Measurements from ENCODE around the gene CLASRP.

DNA sequence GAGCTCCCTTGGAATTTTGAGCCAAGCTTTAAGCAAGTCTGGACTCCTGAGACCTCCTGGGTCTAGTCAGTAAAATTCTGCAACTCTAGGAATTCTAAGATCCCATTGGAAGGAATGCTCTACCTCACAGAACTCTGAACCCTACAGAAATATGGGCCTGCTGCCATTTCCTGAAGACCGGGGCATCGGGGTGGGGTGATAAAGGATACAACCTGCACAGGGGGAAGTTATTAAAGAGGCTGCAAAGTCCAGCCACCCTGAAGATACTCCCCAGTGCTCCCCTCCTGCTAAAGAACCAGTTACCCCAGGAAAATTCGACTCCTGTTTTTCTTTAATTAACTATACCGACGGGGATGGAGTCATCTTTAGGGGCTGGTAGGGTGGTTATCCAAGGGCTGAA lies 51.8 kb downstream of the CLASRP start:
- TF ChIP-seq POLR2AphosphoS5 (IDR thresholded peaks at IDR 0.05; ENCODE audit: low read depth, low read length) (no peak), POLR2A (IDR thresholded peaks at IDR 0.05; ENCODE audit: low read depth, low read length) (no peak), TAF1 (IDR thresholded peaks at IDR 0.05; ENCODE audit: low read depth, low read length) (no peak), SPI1 (IDR thresholded peaks at IDR 0.05; ENCODE audit: low read depth, low read length) (no peak), PAX5 (IDR thresholded peaks at IDR 0.05; ENCODE audit: insufficient read depth, low read length, severe bottlenecking) (no peak)

Measured in GM12891 (cell line).